Liver (tissue), 9 donors: ENCODE measurements around the gene SCO2. TPM values are rescaled to one million over a fixed set of nuclear protein-coding genes. Genes with fewer than 3 reads are reported as not detected.
A peak's percentile ranks its signal among the peaks of the same experiment; 100 is the strongest.

Experiments used
- DNase-seq: peaks from one replicate; pipeline ENCODE4 v3.0.0-alpha.2; 2017; ENCODE audit warnings: low spot score
- H3K27ac ChIP-seq, 2 donors: one replicate each; pipeline ENCODE4 v1.7.0; 2013; ENCODE audit warnings: inconsistent platforms in 2 of 2, low read length in 2 of 2, control low read depth in 1 of 2, low read depth in 1 of 2, mild to moderate bottlenecking in 1 of 2
- H3K27me3 ChIP-seq, 4 donors: one replicate each; pipeline versions ENCODE4 v1.6.1 to v1.7.0; 2013; ENCODE audit warnings: low read length in 3 of 4, inconsistent platforms in 1 of 4, mild to moderate bottlenecking in 1 of 4, moderate library complexity in 1 of 4; ENCODE audit not compliant: control insufficient read depth in 4 of 4, insufficient read depth in 4 of 4
- H3K36me3 ChIP-seq, 4 donors: one replicate each; pipeline versions ENCODE4 v1.6.1 to v1.7.0; 2013; ENCODE audit warnings: low read length in 3 of 4, mild to moderate bottlenecking in 3 of 4, low read depth in 1 of 4, moderate library complexity in 1 of 4; ENCODE audit not compliant: control insufficient read depth in 4 of 4, insufficient read depth in 3 of 4
- H3K4me1 ChIP-seq, 4 donors: one replicate each; pipeline versions ENCODE4 v1.6.1 to v1.7.0; 2013; ENCODE audit warnings: low read length in 3 of 4, mild to moderate bottlenecking in 3 of 4, moderate library complexity in 1 of 4; ENCODE audit not compliant: control insufficient read depth in 4 of 4, insufficient read depth in 4 of 4
- H3K4me3 ChIP-seq, 3 donors: one replicate each; pipeline versions ENCODE4 v1.6.1 to v1.7.0; 2013; ENCODE audit warnings: low read length in 3 of 3, control low read depth in 1 of 3, low read depth in 1 of 3, mild to moderate bottlenecking in 1 of 3
- H3K9ac ChIP-seq, 2 donors: one replicate each; pipeline ENCODE4 v1.7.0; 2013; ENCODE audit warnings: low read length in 2 of 2, mild to moderate bottlenecking in 2 of 2, moderate library complexity in 2 of 2, control low read depth in 1 of 2, low read depth in 1 of 2
- H3K9me3 ChIP-seq, 4 donors: one replicate each; pipeline versions ENCODE4 v1.6.1 to v1.7.0; 2013; ENCODE audit warnings: low read length in 3 of 4; ENCODE audit not compliant: control insufficient read depth in 4 of 4
- ATF3 ChIP-seq: IDR thresholded peaks from 2 replicates; pipeline ENCODE4 v1.6.1; 2016; ENCODE audit warnings: antibody characterized with exemption
- CTCF ChIP-seq: fragments of 150-350 bp; IDR thresholded peaks from 2 replicates; pipeline ENCODE4 v1.5.1; 2017; ENCODE audit warnings: improper control_type of control experiment, low read depth, low read length; ENCODE audit not compliant: missing input control
- EGR1 ChIP-seq, 2 donors: IDR thresholded peaks; 2 replicates each; pipeline ENCODE4 v1.6.1; 2016 to 2018; ENCODE audit warnings: antibody characterized with exemption in 2 of 2, low read depth in 2 of 2
- FOXA1 ChIP-seq: IDR thresholded peaks from 2 replicates; pipeline ENCODE4 v1.6.1; 2016; ENCODE audit warnings: antibody characterized with exemption
- FOXA2 ChIP-seq: IDR thresholded peaks from 2 replicates; pipeline ENCODE4 v1.6.1; 2016; ENCODE audit warnings: antibody characterized with exemption
- GABPA ChIP-seq, 2 donors: IDR thresholded peaks in 1 of 2; conservative IDR thresholded peaks in 1 of 2; 2 replicates each; pipeline ENCODE4 v1.6.1; 2016; ENCODE audit warnings: antibody characterized with exemption in 2 of 2, mild to moderate bottlenecking in 1 of 2, moderate library complexity in 1 of 2
- HNF4A ChIP-seq, 2 donors: conservative IDR thresholded peaks; 2 replicates each; pipeline ENCODE4 v1.6.1; 2016; ENCODE audit warnings: antibody characterized with exemption in 2 of 2, mild to moderate bottlenecking in 2 of 2
- HNF4G ChIP-seq: IDR thresholded peaks from 2 replicates; pipeline ENCODE4 v1.6.1; 2016; ENCODE audit warnings: antibody characterized with exemption
- JUND ChIP-seq, 2 donors: IDR thresholded peaks; 2 replicates each; pipeline ENCODE4 v1.6.1; 2016; ENCODE audit warnings: antibody characterized with exemption in 2 of 2
- MAX ChIP-seq: IDR thresholded peaks from 2 replicates; pipeline ENCODE4 v1.6.1; 2016; ENCODE audit warnings: antibody characterized with exemption
- NR2F2 ChIP-seq: IDR thresholded peaks from 2 replicates; pipeline ENCODE4 v1.6.1; 2016; ENCODE audit warnings: antibody characterized with exemption
- REST ChIP-seq: IDR thresholded peaks from 2 replicates; pipeline ENCODE4 v1.6.1; 2016; ENCODE audit warnings: antibody characterized with exemption, mild to moderate bottlenecking
- SP1 ChIP-seq: IDR thresholded peaks from 2 replicates; pipeline ENCODE4 v1.6.1; 2018; ENCODE audit warnings: antibody characterized with exemption, mild to moderate bottlenecking
- TAF1 ChIP-seq: conservative IDR thresholded peaks from 2 replicates; pipeline ENCODE4 v1.6.1; 2016; ENCODE audit warnings: antibody characterized with exemption, mild to moderate bottlenecking
- YY1 ChIP-seq: IDR thresholded peaks from 2 replicates; pipeline ENCODE4 v1.6.1; 2016; ENCODE audit warnings: antibody characterized with exemption, mild to moderate bottlenecking
- ZBTB33 ChIP-seq: IDR thresholded peaks from 2 replicates; pipeline ENCODE4 v1.6.1; 2016; ENCODE audit warnings: antibody characterized with exemption
- WGBS: extraction: QIAGEN DNeasy Blood & Tissue Kit; methylation state at CpG from one replicate; pipeline ENCODE4 v1.1.7; 2013; 5-methylcytosine and 5-hydroxymethylcytosine counted together
- polyA plus RNA-seq, 2 donors: library from polyadenylated mRNA; stranded (reverse) in 1 of 2; unstranded in 1 of 2; fragments of 200-250 nt in 1 of 2; fragments of >200 nt in 1 of 2; fragmentation: Nextera tagmentation in 1 of 2; extraction: Ambion mirVana in 1 of 2; gene quantifications; one replicate each; pipeline versions ENCODE4 v1.2.1 to v1.2.3, GENCODE V29; 2013 to 2015
- total RNA-seq, 2 donors: library from RNA; depleted of rRNA; stranded (reverse); fragments of >200 nt; gene quantifications; one replicate each; pipeline ENCODE4 v1.2.3, GENCODE V29; 2014
- donor health status: healthy.
- donor health status: healthy.
- donor health status: healthy.
- donor health status: healthy.
- donor health status: healthy.

Gene SCO2
- total and polyA plus RNA-seq, 4 donors: 1.4 to 2.9 (median 1.8) TPM

GRCh38 chr22:50537765-50538164 lies 12.4 kb upstream of the SCO2 start (continued):
- TF ChIP-seq CTCF: no peak
- no peak for TF ChIP-seq GABPA (IDR thresholded peaks at IDR 0.05 in 1 of 2, conservative IDR thresholded peaks at IDR 0.05 in 1 of 2)
- TF ChIP-seq TAF1: no peak

- Histone ChIP-seq H3K27ac (peak overlapping the region in 1 of 2 donors; percentile 17), H3K36me3 (no peaks in the 10 kb centered on the region), H3K9ac (no peak overlapping the region), H3K4me3 (no peak overlapping the region), H3K4me1 (peaks cover 0 to 15% (median 12%) of the 10 kb centered on the region in 4 donors), H3K27me3 (no peaks in the 10 kb centered on the region), H3K9me3 (no peaks in the 10 kb centered on the region)
- WGBS: 90% methylated on average over 3 of the region's 3 CpGs
- TF ChIP-seq FOXA1: no peak
- TF ChIP-seq MAX: no peak
- TF ChIP-seq SP1: no peak
- no peak for DNase-seq
Measured at GRCh38 chr22:50536226-50536625, 10.8 kb upstream of the SCO2 start.

GRCh38 chr22:50535113-50535512 lies 9.7 kb upstream of the SCO2 start:
- no peak for DNase-seq
- H3K4me3 ChIP-seq: no peak overlapping the region
- H3K27me3 ChIP-seq: no peaks in the 10 kb centered on the region
- no peak overlapping the region for H3K9ac ChIP-seq
- no peak for TF ChIP-seq YY1
- no peak for TF ChIP-seq HNF4A (conservative IDR thresholded peaks at IDR 0.05)
- TF ChIP-seq EGR1 (IDR thresholded peaks at IDR 0.05; ENCODE audit: low read depth in 2 of 2): no peak
- no peak for TF ChIP-seq MAX
- TF ChIP-seq NR2F2: no peak
- TF ChIP-seq HNF4G: no peak
- no peak for TF ChIP-seq REST
- no peak for TF ChIP-seq ZBTB33
- TF ChIP-seq JUND (IDR thresholded peaks at IDR 0.05): no peak
- TF ChIP-seq CTCF: no peak
- TF ChIP-seq GABPA (IDR thresholded peaks at IDR 0.05 in 1 of 2, conservative IDR thresholded peaks at IDR 0.05 in 1 of 2): no peak
- TF ChIP-seq FOXA2: no peak
- TF ChIP-seq ATF3: no peak
- no peak for TF ChIP-seq TAF1
- H3K36me3 ChIP-seq: no peaks in the 10 kb centered on the region
- H3K9me3 ChIP-seq: no peaks in the 10 kb centered on the region
- 95% methylated on average over 8 of the region's 8 CpGs for WGBS
- H3K27ac ChIP-seq: no peak overlapping the region
- peaks cover 0 to 15% (median 14%) of the 10 kb centered on the region in 4 donors for H3K4me1 ChIP-seq
